DND-41 (cell line): Measurements from ENCODE around the gene ECE2.

Experiments
- CTCF ChIP-seq: IDR thresholded peaks from 2 replicates; pipeline ENCODE4 v1.5.1; 2012; ENCODE audit warnings: borderline replicate concordance, low read length, moderate library complexity, mild to moderate bottlenecking; ENCODE audit not compliant: poor library complexity, severe bottlenecking; ENCODE audit errors: extremely low read depth
- EZH2 ChIP-seq: IDR thresholded peaks from 3 replicates; pipeline ENCODE4 v1.6.1; 2012; ENCODE audit warnings: borderline replicate concordance, low read depth, mild to moderate bottlenecking, moderate library complexity, low read length, inconsistent platforms; ENCODE audit not compliant: severe bottlenecking

GRCh38 chr3:184255291-184256039, 20.4 kb upstream of the ECE2 start:
- TF ChIP-seq CTCF (no peak), EZH2 (no peak)
